Parathyroid adenoma (tissue), 2 donors: ENCODE measurements around the gene F2RL3.

Experiments
- H2AFZ ChIP-seq: fragments of 300-600 bp; sonication (generic); one replicate; pipeline ENCODE4 v1.7.0; 2017; ENCODE audit warnings: antibody characterized with exemption, mild to moderate bottlenecking
- H3K27ac ChIP-seq: fragments of 300-600 bp; sonication (generic); one replicate; pipeline ENCODE4 v1.7.0; 2017
- H3K27me3 ChIP-seq: fragments of 300-600 bp; sonication (generic); one replicate; pipeline ENCODE4 v1.7.0; 2017; ENCODE audit warnings: low read length; ENCODE audit not compliant: control insufficient read depth, insufficient read depth
- H3K36me3 ChIP-seq: fragments of 300-600 bp; sonication (generic); one replicate; pipeline ENCODE4 v1.7.0; 2017; ENCODE audit warnings: low read length; ENCODE audit not compliant: control insufficient read depth, insufficient read depth
- H3K4me1 ChIP-seq: fragments of 300-600 bp; sonication (generic); one replicate; pipeline ENCODE4 v1.7.0; 2017; ENCODE audit warnings: control low read depth
- H3K4me2 ChIP-seq: fragments of 300-600 bp; sonication (generic); one replicate; pipeline ENCODE4 v1.7.0; 2017; ENCODE audit warnings: low read length
- H3K4me3 ChIP-seq: fragments of 300-600 bp; sonication (generic); one replicate; pipeline ENCODE4 v1.7.0; 2017; ENCODE audit warnings: low read depth, low read length
- H3K79me2 ChIP-seq: fragments of 300-600 bp; sonication (generic); one replicate; pipeline ENCODE4 v1.7.0; 2017; ENCODE audit warnings: control low read depth
- H3K9ac ChIP-seq: fragments of 300-600 bp; sonication (generic); one replicate; pipeline ENCODE4 v1.7.0; 2017; ENCODE audit warnings: mild to moderate bottlenecking
- H3K9me3 ChIP-seq: fragments of 300-600 bp; sonication (generic); one replicate; pipeline ENCODE4 v1.7.0; 2017; ENCODE audit warnings: low read length; ENCODE audit not compliant: control insufficient read depth
- TF ChIP-seq, protein P1 (sequence below): fragments of 300-600 bp; sonication (generic); IDR thresholded peaks from one replicate; pipeline ENCODE4 v1.7.0; 2017; ENCODE audit warnings: antibody characterized with exemption, mild to moderate bottlenecking
- donor health status: primary hyperparathyroidism.

F2RL3 gene

DNA sequence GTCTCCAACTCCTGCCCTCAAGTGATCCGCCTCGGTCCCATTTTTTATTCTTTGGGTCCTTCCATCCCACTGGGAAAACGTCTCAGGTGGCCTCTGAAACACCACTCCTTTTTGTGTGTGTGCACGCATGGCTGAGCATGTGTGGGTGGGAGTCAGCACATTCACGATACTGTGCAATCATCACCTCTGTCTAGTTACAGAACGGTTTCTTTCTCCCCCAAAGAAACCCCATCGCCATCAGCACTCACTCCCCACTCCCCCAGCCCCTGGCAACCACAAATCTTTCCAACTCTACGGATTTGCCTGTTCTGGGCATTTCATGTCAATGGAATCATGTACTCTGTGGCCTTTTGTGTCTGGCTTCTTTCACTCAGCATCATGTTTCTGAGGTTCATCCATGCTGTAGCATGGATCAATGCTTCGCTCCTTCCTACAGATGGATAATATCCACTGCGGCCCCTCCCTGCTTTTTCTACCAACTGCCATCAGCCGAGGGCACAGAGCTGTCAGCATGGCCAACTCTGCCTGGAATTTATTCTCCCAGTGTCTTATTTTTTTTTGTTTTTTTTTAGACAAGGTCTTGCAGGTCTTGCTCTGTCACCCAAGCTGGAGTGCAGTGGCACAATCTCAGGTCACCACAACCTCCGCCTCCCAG lies 9.7 kb downstream of the F2RL3 start:
- no peak overlapping the region for H3K9ac ChIP-seq
- no peak overlapping the region for H3K4me2 ChIP-seq
- H3K27ac ChIP-seq: no peak overlapping the region
- H3K4me1 ChIP-seq: peaks cover 2% of the 10 kb centered on the region
- H3K4me3 ChIP-seq: no peak overlapping the region
- no peaks in the 10 kb centered on the region for H3K27me3 ChIP-seq
- H3K9me3 ChIP-seq: no peaks in the 10 kb centered on the region
- H2AFZ ChIP-seq: no peak overlapping the region
- TF ChIP-seq, protein P1, sequence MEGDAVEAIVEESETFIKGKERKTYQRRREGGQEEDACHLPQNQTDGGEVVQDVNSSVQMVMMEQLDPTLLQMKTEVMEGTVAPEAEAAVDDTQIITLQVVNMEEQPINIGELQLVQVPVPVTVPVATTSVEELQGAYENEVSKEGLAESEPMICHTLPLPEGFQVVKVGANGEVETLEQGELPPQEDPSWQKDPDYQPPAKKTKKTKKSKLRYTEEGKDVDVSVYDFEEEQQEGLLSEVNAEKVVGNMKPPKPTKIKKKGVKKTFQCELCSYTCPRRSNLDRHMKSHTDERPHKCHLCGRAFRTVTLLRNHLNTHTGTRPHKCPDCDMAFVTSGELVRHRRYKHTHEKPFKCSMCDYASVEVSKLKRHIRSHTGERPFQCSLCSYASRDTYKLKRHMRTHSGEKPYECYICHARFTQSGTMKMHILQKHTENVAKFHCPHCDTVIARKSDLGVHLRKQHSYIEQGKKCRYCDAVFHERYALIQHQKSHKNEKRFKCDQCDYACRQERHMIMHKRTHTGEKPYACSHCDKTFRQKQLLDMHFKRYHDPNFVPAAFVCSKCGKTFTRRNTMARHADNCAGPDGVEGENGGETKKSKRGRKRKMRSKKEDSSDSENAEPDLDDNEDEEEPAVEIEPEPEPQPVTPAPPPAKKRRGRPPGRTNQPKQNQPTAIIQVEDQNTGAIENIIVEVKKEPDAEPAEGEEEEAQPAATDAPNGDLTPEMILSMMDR: no peak
- no peaks in the 10 kb centered on the region for H3K36me3 ChIP-seq
- H3K79me2 ChIP-seq: no peaks in the 10 kb centered on the region

DNA sequence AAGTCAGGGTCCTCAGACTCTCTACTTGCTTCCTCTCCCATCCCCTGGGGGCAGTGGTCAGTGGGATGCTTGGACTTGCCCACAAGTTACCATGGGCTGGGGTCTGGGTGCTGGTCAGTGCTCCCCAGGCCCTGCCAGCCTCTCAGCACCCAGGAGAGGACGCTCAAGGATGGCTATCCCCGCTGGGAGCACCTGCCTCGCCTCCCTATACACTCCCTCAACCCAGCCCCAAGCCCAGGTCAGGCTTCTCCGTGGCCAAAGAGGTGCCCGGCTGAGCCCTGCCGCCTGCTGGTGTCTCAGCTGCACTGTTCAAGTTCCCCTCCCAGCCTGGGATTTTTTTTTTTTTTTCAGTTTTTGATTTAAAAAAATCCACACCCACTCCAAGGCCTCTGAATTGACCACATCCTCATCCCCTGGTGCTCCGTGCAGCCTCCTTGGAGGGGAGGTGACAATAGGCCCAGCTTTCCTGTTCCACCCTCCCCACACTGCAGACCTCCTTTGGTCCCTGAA lies 10.8 kb downstream of the F2RL3 start:
- peaks cover 2% of the 10 kb centered on the region for H3K4me1 ChIP-seq
- H2AFZ ChIP-seq: no peak overlapping the region
- H3K79me2 ChIP-seq: no peaks in the 10 kb centered on the region
- H3K27me3 ChIP-seq: no peaks in the 10 kb centered on the region
- no peaks in the 10 kb centered on the region for H3K9me3 ChIP-seq
- no peak overlapping the region for H3K9ac ChIP-seq
- no peak overlapping the region for H3K4me2 ChIP-seq
- H3K36me3 ChIP-seq: no peaks in the 10 kb centered on the region
- H3K27ac ChIP-seq: no peak overlapping the region
- H3K4me3 ChIP-seq: no peak overlapping the region
- TF ChIP-seq, protein P1: peak; percentile 36

DNA sequence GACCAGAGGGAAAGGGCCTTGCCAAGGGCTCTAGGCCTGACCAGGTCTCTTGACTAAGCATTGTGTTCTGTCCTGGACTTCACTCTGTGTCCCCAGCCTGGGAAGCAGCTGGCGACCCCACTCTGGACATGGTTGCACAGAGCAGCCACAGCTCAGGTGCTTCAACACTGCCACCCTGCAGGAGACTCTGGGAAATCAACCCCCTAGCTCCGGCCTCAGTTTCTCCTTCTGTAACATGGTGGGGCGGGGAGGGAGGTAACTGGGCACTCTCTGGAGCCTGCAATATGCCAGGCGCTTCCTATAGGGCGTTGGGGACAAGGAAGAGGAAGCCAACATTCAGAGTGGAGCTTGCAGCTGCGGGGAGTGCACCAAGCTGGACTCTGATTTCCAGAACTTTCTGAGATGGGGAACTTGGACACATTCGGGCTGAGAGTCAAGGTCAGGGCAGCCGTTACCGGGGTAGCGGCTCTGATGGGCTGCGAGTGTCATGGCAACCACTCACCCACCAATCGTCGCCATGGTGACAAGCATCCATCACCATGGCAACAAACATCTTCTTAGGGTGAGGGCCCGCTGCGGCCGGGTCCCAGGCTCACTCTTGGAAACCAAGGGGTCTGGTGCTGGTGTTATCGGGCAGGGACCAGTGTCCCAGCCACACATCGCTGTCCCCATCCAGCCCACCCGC lies 12.8 kb downstream of the F2RL3 start:
- Histone ChIP-seq H2AFZ (no peak overlapping the region), H3K4me3 (no peak overlapping the region), H3K9ac (no peak overlapping the region), H3K79me2 (no peaks in the 10 kb centered on the region), H3K27me3 (no peaks in the 10 kb centered on the region), H3K27ac (no peak overlapping the region), H3K4me1 (no peaks in the 10 kb centered on the region), H3K36me3 (no peaks in the 10 kb centered on the region), H3K4me2 (no peak overlapping the region), H3K9me3 (no peaks in the 10 kb centered on the region)
- TF ChIP-seq, protein P1: no peak

DNA sequence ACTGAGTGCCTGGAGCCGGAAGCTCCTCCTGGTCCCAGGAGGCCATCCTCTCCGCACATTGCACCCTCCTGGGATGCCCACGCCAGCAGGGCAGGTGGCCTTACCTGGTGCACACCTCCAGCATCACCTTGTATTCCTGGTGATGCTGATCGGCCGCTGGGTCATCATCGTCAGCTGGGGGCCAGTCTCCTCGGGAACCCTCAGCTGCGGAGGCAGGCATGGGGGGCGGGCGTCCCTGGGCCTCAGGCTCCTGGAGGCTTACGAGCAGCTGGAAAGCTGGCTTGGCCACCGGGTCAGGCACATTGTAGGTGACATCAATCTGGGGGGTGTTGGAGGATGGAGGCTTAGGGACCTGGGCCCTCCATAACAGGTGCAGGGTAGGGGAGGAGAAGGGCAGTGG lies 13.7 kb downstream of the F2RL3 start:
- TF ChIP-seq, protein P1: no peak
- H3K79me2 ChIP-seq: no peaks in the 10 kb centered on the region

More for the DNA sequence above, 13.7 kb downstream of the F2RL3 start:
- Histone ChIP-seq H3K4me1 (no peaks in the 10 kb centered on the region), H3K9ac (no peak overlapping the region), H2AFZ (no peak overlapping the region), H3K36me3 (no peaks in the 10 kb centered on the region), H3K4me2 (no peak overlapping the region), H3K9me3 (no peaks in the 10 kb centered on the region), H3K27me3 (no peaks in the 10 kb centered on the region), H3K4me3 (no peak overlapping the region), H3K27ac (no peak overlapping the region)
